K562 (cell line): ENCODE results near the gene PAF1. TPM values are rescaled to one million over a fixed set of nuclear protein-coding genes. Genes with fewer than 3 reads are reported as not detected.
A peak's percentile ranks its signal among the peaks of the same experiment; 100 is the strongest.

Source experiments
- ATAC-seq: fragments of 200-7000 bp; cut with Tn5 transposase; 3 replicates; pipeline ENCODE4 v1.9.1; 2020; ENCODE audit warnings: moderate library complexity
- BruUV-seq: library from RNA; stranded (reverse); fragments of 400-500 nt; replicated peaks from 2 replicates; lab custom pipeline; 2021; lab: Mats Ljungman, UMichigan
- CTCF ChIA-PET: fragments of 300-600 bp; formaldehyde crosslinking; extraction: SDS; loops from one replicate; lab custom pipeline; 2021; ENCODE audit warnings: low intra/inter-chr PET ratio; lab: Yijun Ruan, JAX
- POLR2A ChIA-PET: fragments of 300-600, 350-650 bp; sonication (Branson Sonifier 250); formaldehyde crosslinking; extraction: SDS; loops from one replicate; lab custom pipeline; 2021; ENCODE audit warnings: antibody characterized with exemption, inconsistent platforms; lab: Yijun Ruan, JAX
- DNase-seq, 4 experiments: peaks; one replicate each; pipeline versions ENCODE4 v3.0.0 to v3.0.0-alpha.2; 2011 to 2018; ENCODE audit warnings: low spot score in 3 of 4, mixed read lengths in 3 of 4; ENCODE audit errors: extremely low read depth in 1 of 4
- FAIRE-seq: peaks from 2 replicates; lab custom pipeline; 2011; peaks lifted over from hg19 to GRCh38; lab: Jason Lieb, UNC
- H2AFZ ChIP-seq: 2 replicates; pipeline ENCODE4 v1.6.0; 2011; ENCODE audit warnings: low read depth, low read length, control low read depth, inconsistent platforms
- H3K27ac ChIP-seq: fragments of 200-600 bp; 3 replicates; pipeline ENCODE4 v1.8.0; 2011; ENCODE audit warnings: low read depth, mild to moderate bottlenecking, control low read depth, inconsistent platforms, low read length, moderate library complexity, mixed read lengths; ENCODE audit errors: extremely low read depth
- H3K27me3 ChIP-seq, 2 experiments: fragments of 300-600 bp in 1 of 2; 2 replicates in 1 of 2; 3 replicates in 1 of 2; pipeline versions ENCODE4 v1.6.0 to v1.8.0; 2011; ENCODE audit warnings: inconsistent platforms in 2 of 2, low read length in 2 of 2, mild to moderate bottlenecking in 1 of 2, mixed read lengths in 1 of 2, moderate library complexity in 1 of 2; ENCODE audit not compliant: control insufficient read depth in 2 of 2, insufficient read depth in 2 of 2
- H3K36me3 ChIP-seq: fragments of 300-600 bp; 3 replicates; pipeline ENCODE4 v1.8.0; 2011; ENCODE audit warnings: mild to moderate bottlenecking, low read length, inconsistent platforms; ENCODE audit not compliant: control insufficient read depth, insufficient read depth
- H3K4me1 ChIP-seq, 2 experiments: fragments of 200-600 bp in 1 of 2; replicated peaks in 1 of 2; 2 replicates in 1 of 2; 3 replicates in 1 of 2; pipeline versions ENCODE4 v1.5.1 to v1.8.0; 2011; ENCODE audit warnings: inconsistent platforms in 2 of 2, low read length in 2 of 2, mild to moderate bottlenecking in 1 of 2, mixed read lengths in 1 of 2, moderate library complexity in 1 of 2; ENCODE audit not compliant: control insufficient read depth in 2 of 2, insufficient read depth in 2 of 2
- H3K4me2 ChIP-seq: 2 replicates; pipeline ENCODE4 v1.6.1; 2011; ENCODE audit warnings: low read length, control low read depth, inconsistent platforms, mixed read lengths; ENCODE audit not compliant: insufficient read depth
- H3K4me3 ChIP-seq: fragments of 200-600 bp; sonication (generic), shearing (Covaris generic); 2 replicates; pipeline ENCODE4 v1.5.1; 2016; ENCODE audit warnings: control low read depth, inconsistent platforms
- H3K79me2 ChIP-seq: fragments of 200-600 bp; 3 replicates; pipeline ENCODE4 v1.8.0; 2011; ENCODE audit warnings: low read length, inconsistent platforms; ENCODE audit not compliant: control insufficient read depth, insufficient read depth
- H3K9ac ChIP-seq, 2 experiments: 2 replicates each; pipeline versions ENCODE4 v1.6.0 to v1.6.1; 2011; ENCODE audit warnings: low read depth in 2 of 2, low read length in 2 of 2, control low read depth in 1 of 2, inconsistent platforms in 1 of 2, mild to moderate bottlenecking in 1 of 2, mixed read lengths in 1 of 2; ENCODE audit not compliant: insufficient read depth in 1 of 2
- H3K9me1 ChIP-seq: one replicate; pipeline ENCODE4 v1.6.0; 2011; ENCODE audit warnings: inconsistent platforms, mild to moderate bottlenecking, low read length, moderate library complexity; ENCODE audit not compliant: control insufficient read depth, insufficient read depth
- H3K9me3 ChIP-seq: replicated peaks from 2 replicates; pipeline ENCODE4 v1.5.1; 2011; ENCODE audit warnings: low read depth, low read length, inconsistent platforms; ENCODE audit not compliant: control insufficient read depth, insufficient read depth
- H4K20me1 ChIP-seq: replicated peaks from 2 replicates; pipeline ENCODE4 v1.6.1; 2011; ENCODE audit warnings: low read length, inconsistent platforms, mixed read lengths; ENCODE audit not compliant: control insufficient read depth, insufficient read depth
- CREM ChIP-seq: IDR thresholded peaks from 2 replicates; pipeline ENCODE4 v1.6.1; 2014; ENCODE audit warnings: antibody characterized with exemption, low read depth
- HMBOX1 ChIP-seq: sonication (generic); IDR thresholded peaks from 2 replicates; pipeline ENCODE4 v1.6.1; 2016
- MEF2D ChIP-seq: conservative IDR thresholded peaks from 2 replicates; pipeline ENCODE4 v1.6.1; 2016; ENCODE audit warnings: low read depth, missing genetic modification characterization, missing compliant biosample characterization
- RCOR1 ChIP-seq, 2 experiments: IDR thresholded peaks; 2 replicates each; pipeline ENCODE4 v1.6.1; 2012; ENCODE audit warnings: low read depth in 2 of 2, low read length in 2 of 2, borderline replicate concordance in 1 of 2, improper control_type of control experiment in 1 of 2
- ZNF143 ChIP-seq: sonication (generic); formaldehyde crosslinking; IDR thresholded peaks from 2 replicates; pipeline ENCODE4 v1.9.0; 2022; ENCODE audit warnings: mild to moderate bottlenecking, missing genetic modification reagents
- WGBS: fragments of 100-300 bp; shearing (Covaris generic); methylation state at CpG from one replicate; pipeline ENCODE4 v1.1.6; 2016; ENCODE audit warnings: low coverage, mixed read lengths; ENCODE audit not compliant: insufficient coverage; ENCODE audit errors: missing lambda C conversion rate; 5-methylcytosine and 5-hydroxymethylcytosine counted together
- in situ Hi-C: fragments of 300-500 bp; cut with MboI; formaldehyde crosslinking; loops from 4 replicates; pipeline ENCODE4 v1.15.0; 2018; ENCODE audit warnings: inconsistent platforms, mixed read lengths
- intact Hi-C: fragments of 100-400 bp; cut with micrococcal nuclease; formaldehyde crosslinking; loops from 2 replicates; pipeline ENCODE4 v1.14.2; 2022
- polyA plus RNA-seq, 8 experiments: library from polyadenylated mRNA; depleted of rRNA in 4 of 8; stranded (reverse) in 5 of 8; unstranded in 3 of 8; fragments of >200 nt; fragmentation: Nextera tagmentation in 2 of 8; fragmentation: Illumina TruSeq in 1 of 8; extraction: Ambion mirVana in 2 of 8; extraction: Trizol in 1 of 8; gene quantifications; 2 replicates each; pipeline versions ENCODE4 v1.2.1 to v1.2.3, GENCODE V29; 2011 to 2014; ENCODE audit warnings: inconsistent platforms in 1 of 8, missing spikeins in 1 of 8
- total RNA-seq, 7 experiments: library from RNA; depleted of rRNA in 6 of 7; stranded (reverse); fragments of >200 nt in 6 of 7; fragmentation: Illumina TruSeq in 2 of 7; extraction: Trizol in 2 of 7; gene quantifications; 2 replicates each; pipeline versions ENCODE4 v1.2.1 to v1.2.3, GENCODE V29; 2011 to 2021; ENCODE audit warnings: low replicate concordance in 1 of 7

Gene PAF1
- total and polyA plus RNA-seq, 9 of the 15 experiments (the other 6 are each of a cell fraction or from before 2014, with no cell fraction given), result 1.5 to 45.0 (median 33.8) TPM

- ChIA-PET POLR2A (interaction anchor here (0.6 to 1.3 kb wide), 4 partner anchors 54 to 247 kb away, joined by 3 to 4 read pairs (median 3); partner anchors contain the start of genes IFNL1 and RPS16), CTCF (no interaction called here)
- no TSS peak for BruUV-seq
Measured at GRCh38 chr19:39350156-39350555, 40.8 kb downstream of the PAF1 start.

GRCh38 chr19:39349326-39349725 lies 41.6 kb downstream of the PAF1 start:
- 0 out of 3 replicates have a peak overlapping the region, but pooled peaks have one; percentile 21 for H3K27ac ChIP-seq
- ATAC-seq, result no peak
- H3K4me2 ChIP-seq, result no peak overlapping the region
- intact Hi-C loops (no loop called here), in situ Hi-C loops (no loop called here)
- 82% methylated on average over 4 of the region's 4 CpGs for WGBS
- POLR2A ChIA-PET, result interaction anchor here (1.1 to 1.3 kb wide), 2 partner anchors 14 to 87 kb away, joined by 3 read pairs; partner anchors contain the start of gene RPS16
- peaks cover 86% of the 10 kb centered on the region for H3K36me3 ChIP-seq
- CTCF ChIA-PET, result no interaction called here
- FAIRE-seq, result no peak
- peaks cover 26 to 57% of the 10 kb centered on the region in 2 experiments for H3K4me1 ChIP-seq
- no peak overlapping the region for H2AFZ ChIP-seq
- H3K4me3 ChIP-seq, result no peak overlapping the region
- peaks cover 38% of the 10 kb centered on the region for H4K20me1 ChIP-seq
- peaks cover 12% of the 10 kb centered on the region for H3K9me1 ChIP-seq
- 0 out of 2 replicates have a peak, but pooled peaks have one; percentile 11 for TF ChIP-seq HMBOX1
- no peak for TF ChIP-seq MEF2D (tag)
- DNase-seq, result no peak
- no peaks in the 10 kb centered on the region for H3K27me3 ChIP-seq
- H3K9ac ChIP-seq, result no peak overlapping the region; a peak in 1 of 4 replicates
- peaks cover 83% of the 10 kb centered on the region for H3K79me2 ChIP-seq
- no TSS peak for BruUV-seq
- no peaks in the 10 kb centered on the region for H3K9me3 ChIP-seq

More at GRCh38 chr19:39350156-39350555, 40.8 kb downstream of the PAF1 start:
- Histone ChIP-seq H3K9me3 (no peaks in the 10 kb centered on the region), H4K20me1 (peaks cover 36% of the 10 kb centered on the region), H3K9ac (no peak overlapping the region), H3K4me3 (no peak overlapping the region), H3K27ac (no peak overlapping the region), H3K27me3 (no peaks in the 10 kb centered on the region), H3K9me1 (peaks cover 12% of the 10 kb centered on the region), H3K36me3 (peaks cover 87% of the 10 kb centered on the region), H3K79me2 (peaks cover 75% of the 10 kb centered on the region), H3K4me1 (peaks cover 27 to 57% of the 10 kb centered on the region in 2 experiments), H2AFZ (no peak overlapping the region)
- intact Hi-C loops, result no loop called here
- 98% methylated on average over 3 of the region's 3 CpGs for WGBS
- in situ Hi-C loops, result no loop called here
- no peak for FAIRE-seq
- TF ChIP-seq CREM (no peak), RCOR1 (IDR thresholded peaks at IDR 0.05; ENCODE audit: borderline replicate concordance in 1 of 2, low read depth in 2 of 2, low read length in 2 of 2) (no peak), ZNF143 (CRISPR knock-in tag) (no peak)
- TF ChIP-seq, all 486 proteins: peak for 0
- DNase-seq, result no peak
- no peak overlapping the region for H3K4me2 ChIP-seq
- no peak for ATAC-seq
